Measurements from ENCODE around the gene DOK5.

Gene DOK5

GRCh38 chr20:54565255-54565654 is 89.9 kb downstream of the DOK5 start:
- DNase-seq, result no peak

GRCh38 chr20:54566031-54566688 is 90.8 kb downstream of the DOK5 start:
- DNase-seq, result no peak

- no peak for DNase-seq
Measured at GRCh38 chr20:54570561-54570960, 95.2 kb downstream of the DOK5 start.

- no peak for DNase-seq
Measured at GRCh38 chr20:54572665-54573435, 97.5 kb downstream of the DOK5 start.

- no peak for DNase-seq
Measured at GRCh38 chr20:54573838-54574237, 98.4 kb downstream of the DOK5 start.

- DNase-seq, result no peak
Measured at GRCh38 chr20:54576518-54576917, 101.1 kb downstream of the DOK5 start.

GRCh38 chr20:54577637-54578036 is 102.2 kb downstream of the DOK5 start:
- no peak for DNase-seq

GRCh38 chr20:54585217-54585616 is 109.8 kb downstream of the DOK5 start:
- DNase-seq, result no peak

- no peak for DNase-seq
Measured at GRCh38 chr20:54587408-54587807, 112.0 kb downstream of the DOK5 start.

- DNase-seq, result no peak
Measured at GRCh38 chr20:54589402-54590030, 114.1 kb downstream of the DOK5 start.

- DNase-seq, result no peak
Measured at GRCh38 chr20:54590856-54591255, 115.5 kb downstream of the DOK5 start.

- DNase-seq, result no peak
Measured at GRCh38 chr20:54596651-54597050, 121.3 kb downstream of the DOK5 start.

- DNase-seq, result no peak
Measured at GRCh38 chr20:54598352-54598751, 123.0 kb downstream of the DOK5 start.

- DNase-seq, result no peak
Measured at GRCh38 chr20:54600634-54601033, 125.2 kb downstream of the DOK5 start.

GRCh38 chr20:54601831-54602515 is 126.6 kb downstream of the DOK5 start:
- no peak for DNase-seq

GRCh38 chr20:54605319-54605718 is 129.9 kb downstream of the DOK5 start:
- DNase-seq, result no peak

- DNase-seq, result no peak
Measured at GRCh38 chr20:54606380-54606779, 131.0 kb downstream of the DOK5 start.

GRCh38 chr20:54608039-54608745 is 132.8 kb downstream of the DOK5 start:
- DNase-seq, result no peak

GRCh38 chr20:54608943-54609342 is 133.6 kb downstream of the DOK5 start:
- DNase-seq, result no peak

GRCh38 chr20:54611708-54612412 is 136.5 kb downstream of the DOK5 start:
- no peak for DNase-seq

GRCh38 chr20:54618412-54618811 is 143.0 kb downstream of the DOK5 start:
- DNase-seq, result no peak

- no peak for DNase-seq
Measured at GRCh38 chr20:54619181-54619580, 143.8 kb downstream of the DOK5 start.

Measured in CD4-positive, alpha-beta T cell treated with Interleukin-10 for 1 hour (primary cell).